ENCODE data around the gene LRRC51. TPM values are rescaled to one million over a fixed set of nuclear protein-coding genes. Genes with fewer than 3 reads are reported as not detected.
A peak's percentile ranks its signal among the peaks of the same experiment; 100 is the strongest.
"Not testable (repeated sequence)": the region's sequence is repeated elsewhere in the genome, so short reads cannot be mapped to it uniquely, and the experiment has no call there.

LRRC51 gene
- total and polyA plus RNA-seq, 12 donors = 2.4 to 15.7 (median 10.7) TPM

- Histone ChIP-seq H3K4me3 (no peak overlapping the region), H3K4me1 (replicated peaks in 1 of 2) (peaks cover 0 to 9% of the 10 kb centered on the region in 2 donors), H3K9me3 (replicated peaks in 1 of 3) (no peaks in the 10 kb centered on the region), H3K27me3 (no peaks in the 10 kb centered on the region), H3K27ac (no peak overlapping the region), H3K36me3 (replicated peaks in 1 of 2) (no peaks in the 10 kb centered on the region)
- TF ChIP-seq CTCF (IDR thresholded peaks at IDR 0.05) (no peak), POLR2A (IDR thresholded peaks at IDR 0.05) (no peak)
- no peak for DNase-seq
- WGBS, 4 donors = 82 to 89% (median 85%) methylated on average over 1 of the region's 1 CpG
- intact Hi-C loops (cut with DNase I) = no loop called here
Observed at GRCh38 chr11:72125956-72126355, 45.3 kb downstream of the LRRC51 start.

- TF ChIP-seq CTCF (IDR thresholded peaks at IDR 0.05) (no peak), POLR2A (IDR thresholded peaks at IDR 0.05) (no peak)
- no peaks in the 10 kb centered on the region for H3K27me3 ChIP-seq
- 63 to 74% (median 72%) methylated on average over 2 of the region's 2 CpGs for WGBS, 4 donors
Observed at GRCh38 chr11:72127923-72128322, 47.3 kb downstream of the LRRC51 start.

GRCh38 chr11:72129381-72129780 lies 48.7 kb downstream of the LRRC51 start:
- peak in 1 of 7 donors; percentile 13 for DNase-seq
- WGBS, 4 donors = 83 to 93% (median 90%) methylated on average over 3 of the region's 3 CpGs
- TF ChIP-seq POLR2A (IDR thresholded peaks at IDR 0.05) (no peak), CTCF (IDR thresholded peaks at IDR 0.05) (no peak)
- Histone ChIP-seq H3K27me3 (no peaks in the 10 kb centered on the region), H3K36me3 (replicated peaks in 1 of 2) (no peaks in the 10 kb centered on the region), H3K4me3 (no peak overlapping the region), H3K4me1 (replicated peaks in 1 of 2) (peaks cover 0 to 3% of the 10 kb centered on the region in 2 donors), H3K27ac (no peak overlapping the region), H3K9me3 (replicated peaks in 1 of 3) (no peaks in the 10 kb centered on the region)
- intact Hi-C loops (cut with DNase I) = no loop called here

More at GRCh38 chr11:72127923-72128322, 47.3 kb downstream of the LRRC51 start:
- no peak overlapping the region for H3K27ac ChIP-seq
- H3K9me3 ChIP-seq (replicated peaks in 1 of 3) = no peaks in the 10 kb centered on the region
- intact Hi-C loops (cut with DNase I) = no loop called here
- peaks cover 0 to 9% of the 10 kb centered on the region in 2 donors for H3K4me1 ChIP-seq (replicated peaks in 1 of 2)
- H3K4me3 ChIP-seq = no peak overlapping the region
- no peak for DNase-seq
- no peaks in the 10 kb centered on the region for H3K36me3 ChIP-seq (replicated peaks in 1 of 2)

GRCh38 chr11:72132646-72133045 lies 52.0 kb downstream of the LRRC51 start:
- no peaks in the 10 kb centered on the region for H3K36me3 ChIP-seq (replicated peaks in 1 of 2)
- 76 to 81% (median 78%) methylated on average over 2 of the region's 2 CpGs for WGBS, 4 donors
- H3K4me3 ChIP-seq = no peak overlapping the region
- DNase-seq = no peak
- no peaks in the 10 kb centered on the region for H3K9me3 ChIP-seq (replicated peaks in 1 of 3)
- peak overlapping the region in 1 of 5 donors; percentile 32 for H3K27ac ChIP-seq
- H3K4me1 ChIP-seq (replicated peaks in 1 of 2) = peaks cover 0 to 3% of the 10 kb centered on the region in 2 donors
- TF ChIP-seq POLR2A (IDR thresholded peaks at IDR 0.05) (no peak), CTCF (IDR thresholded peaks at IDR 0.05) (no peak)
- no peaks in the 10 kb centered on the region for H3K27me3 ChIP-seq
- intact Hi-C loops (cut with DNase I) = no loop called here

GRCh38 chr11:72135473-72135872 lies 54.8 kb downstream of the LRRC51 start, which contains the start of gene FOLR3:
FOLR3 (plus strand) TSS chr11:72135725; CDS start chr11:72135953, 228 bp downstream.
- H3K4me3 ChIP-seq; intact Hi-C loops (cut with DNase I); H3K36me3 ChIP-seq (replicated peaks in 1 of 2); H3K27me3 ChIP-seq; H3K4me1 ChIP-seq (replicated peaks in 1 of 2); H3K27ac ChIP-seq; H3K9me3 ChIP-seq (replicated peaks in 1 of 3): not testable (repeated sequence)
- 78 to 84% (median 79%) methylated on average over 4 of the region's 4 CpGs for WGBS, 4 donors
- peak in 1 of 7 donors; percentile 44 for DNase-seq
